G401.6 (cell line): ENCODE results near the gene BTBD1.
"Not testable (repeated sequence)": the region's sequence is repeated elsewhere in the genome, so short reads cannot be mapped to it uniquely, and the experiment has no call there.

Experiments
- FAIRE-seq: peaks from 2 replicates; lab custom pipeline; 2012; peaks lifted over from hg19 to GRCh38; lab: Jason Lieb, UNC

BTBD1 gene

DNA sequence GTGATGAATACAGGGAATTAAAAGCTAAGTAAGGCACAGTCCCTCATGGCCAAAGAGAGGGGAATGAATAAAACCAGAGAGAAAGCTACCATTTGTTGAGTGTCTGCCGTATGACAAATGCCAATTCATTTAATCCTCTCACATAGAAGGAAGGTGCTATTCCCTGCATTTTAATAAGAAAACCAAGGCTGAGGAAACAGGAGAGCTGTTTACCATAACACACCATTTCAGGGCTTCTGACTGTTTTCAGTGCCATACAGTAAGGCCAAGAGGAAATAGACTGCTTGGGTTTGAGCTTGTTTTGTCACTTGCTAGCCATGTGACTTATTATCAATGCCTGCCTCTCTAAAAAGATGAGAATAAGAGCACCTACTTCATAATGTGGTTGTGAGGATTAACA lies 10.1 kb downstream of the BTBD1 start:
- FAIRE-seq, result no peak

- no peak for FAIRE-seq
Measured at GRCh38 chr15:83053151-83053550, 13.9 kb downstream of the BTBD1 start.

GRCh38 chr15:83046558-83047127 lies 20.4 kb downstream of the BTBD1 start:
- no peak for FAIRE-seq

- FAIRE-seq, result no peak
Measured at GRCh38 chr15:83044156-83044555, 22.9 kb downstream of the BTBD1 start.

GRCh38 chr15:83039206-83039605 lies 27.8 kb downstream of the BTBD1 start:
- FAIRE-seq, result peak; percentile 3

DNA sequence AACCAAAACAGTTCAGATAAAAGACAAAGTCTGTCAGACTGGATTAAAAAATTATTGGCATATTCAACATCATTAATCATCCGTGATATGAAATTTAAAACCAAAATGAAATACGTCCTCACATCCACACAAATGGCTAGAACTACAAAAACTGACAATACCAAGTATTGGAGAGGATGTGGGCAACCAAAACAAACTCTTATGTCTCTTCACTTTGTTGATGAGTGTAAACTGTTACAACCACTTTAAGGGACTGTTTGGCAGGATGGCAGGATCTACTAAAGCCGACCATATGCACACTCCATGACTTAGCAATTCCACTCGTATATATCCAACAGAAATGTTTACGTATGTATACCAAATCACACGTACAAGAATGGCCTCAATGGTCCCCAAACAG lies 30.8 kb downstream of the BTBD1 start:
- no peak for FAIRE-seq

GRCh38 chr15:83031234-83031633 lies 35.8 kb downstream of the BTBD1 start:
- not testable (repeated sequence) for FAIRE-seq

DNA sequence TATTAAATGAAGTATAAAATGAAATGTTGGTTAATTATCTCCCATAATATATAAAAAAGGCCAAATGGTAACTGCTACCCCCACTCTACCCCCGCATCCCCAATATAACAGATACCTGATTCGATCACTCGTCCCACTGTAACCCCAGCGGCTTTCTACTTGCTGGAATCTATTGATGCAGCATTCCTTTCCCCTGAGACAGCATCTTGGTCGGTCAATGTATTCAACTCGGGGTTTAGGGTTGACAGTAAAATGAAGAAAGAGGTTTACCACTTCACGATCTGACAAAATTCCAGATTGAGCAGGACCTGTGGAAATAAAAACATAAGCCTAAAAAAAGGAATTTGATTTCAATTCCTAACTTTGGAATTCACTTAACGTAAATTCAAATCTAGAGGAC lies 37.0 kb downstream of the BTBD1 start:
- FAIRE-seq, result no peak

DNA sequence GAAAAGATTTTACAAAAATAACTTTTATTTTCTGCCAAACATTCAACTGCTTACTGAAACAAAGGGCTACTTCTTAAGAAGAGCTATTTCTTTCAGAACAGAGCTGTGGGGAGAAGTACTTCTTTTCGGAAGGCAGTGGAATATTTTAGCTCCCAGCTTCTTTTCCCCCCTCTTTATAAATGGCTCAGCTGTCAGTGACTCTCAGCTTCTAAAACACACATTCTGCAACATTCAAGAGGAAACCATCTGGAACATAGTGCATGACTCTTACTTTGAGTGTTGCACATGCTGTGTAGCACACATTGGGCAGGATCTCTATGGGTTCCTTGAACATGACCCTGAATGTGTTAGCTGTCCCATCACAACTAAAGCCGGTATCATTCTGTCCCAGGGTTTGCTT lies 48.6 kb downstream of the BTBD1 start:
- no peak for FAIRE-seq

DNA sequence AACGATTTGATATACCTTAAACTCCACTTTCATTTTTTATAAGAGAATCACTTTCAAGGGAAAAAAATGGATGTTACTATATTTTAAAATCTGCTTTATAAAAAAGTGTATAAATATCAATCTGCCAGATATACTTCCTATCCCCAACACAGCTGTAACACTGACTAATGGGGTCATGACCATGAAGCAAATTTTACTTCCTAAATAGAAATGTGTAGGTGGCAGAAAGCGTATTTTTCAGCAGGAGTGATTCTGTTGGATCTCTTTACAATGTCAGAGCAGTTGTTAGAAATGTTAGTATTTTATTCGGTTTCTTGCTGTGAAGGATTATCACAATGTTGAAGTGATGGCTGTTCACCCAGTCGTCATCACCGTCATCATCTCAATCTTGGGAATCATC lies 50.1 kb downstream of the BTBD1 start:
- no peak for FAIRE-seq

GRCh38 chr15:83015361-83015760 lies 51.7 kb downstream of the BTBD1 start:
- FAIRE-seq, result no peak

- no peak for FAIRE-seq
Measured at GRCh38 chr15:83014205-83014653, 52.8 kb downstream of the BTBD1 start.

GRCh38 chr15:83012636-83013035 lies 54.4 kb downstream of the BTBD1 start:
- FAIRE-seq, result no peak

DNA sequence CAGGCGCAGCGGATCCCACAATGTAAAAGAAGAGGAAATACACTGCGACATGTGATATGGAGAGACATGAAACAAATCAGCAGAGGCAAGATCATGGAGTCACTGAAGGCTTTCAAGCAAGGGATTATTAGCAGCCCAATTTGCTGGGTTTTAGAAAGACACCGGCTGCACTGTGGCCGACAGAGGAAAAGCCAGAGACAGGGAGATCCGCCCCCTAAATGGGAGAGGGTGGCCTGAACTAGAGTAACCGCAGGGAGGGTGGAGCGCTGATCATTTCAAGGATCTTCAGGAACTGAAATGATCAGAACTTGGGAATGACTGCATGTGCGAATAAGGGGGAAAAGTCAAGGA lies 55.0 kb downstream of the BTBD1 start:
- FAIRE-seq, result no peak

GRCh38 chr15:83011271-83012075 lies 55.6 kb downstream of the BTBD1 start, which contains the start of gene C15orf40:
Gene C15orf40, minus strand, starts transcription at chr15:83011639. Its CDS starts 32 bp downstream, at chr15:83011607.
- FAIRE-seq, result no peak

- no peak for FAIRE-seq
Measured at GRCh38 chr15:83010709-83011270, 56.3 kb downstream of the BTBD1 start.

GRCh38 chr15:83000672-83001031 lies 66.4 kb downstream of the BTBD1 start:
- FAIRE-seq, result not testable (repeated sequence)

GRCh38 chr15:82999905-83000671 lies 67.0 kb downstream of the BTBD1 start:
- FAIRE-seq, result peak; percentile 95

DNA sequence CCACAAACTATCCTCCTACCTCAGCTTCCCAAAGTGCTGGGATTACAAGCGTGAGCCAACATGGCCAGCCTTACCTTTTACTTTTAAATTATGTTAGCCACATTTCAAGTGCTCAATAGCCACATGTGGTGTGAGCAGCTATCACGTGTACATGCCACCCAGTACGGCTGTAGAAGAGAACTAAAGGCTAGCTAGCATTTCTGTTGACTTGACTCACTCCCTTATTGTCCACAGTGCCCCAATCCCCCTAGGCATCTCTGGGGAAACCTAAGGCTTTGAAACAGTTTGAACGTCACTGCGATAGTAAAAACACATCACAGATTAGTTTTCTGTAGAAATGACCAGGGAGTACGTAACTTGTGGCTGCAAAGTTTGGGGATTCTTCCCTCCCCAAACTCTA lies 67.6 kb downstream of the BTBD1 start:
- no peak for FAIRE-seq

- no peak for FAIRE-seq
Measured at GRCh38 chr15:82995938-82996337, 71.1 kb downstream of the BTBD1 start.

DNA sequence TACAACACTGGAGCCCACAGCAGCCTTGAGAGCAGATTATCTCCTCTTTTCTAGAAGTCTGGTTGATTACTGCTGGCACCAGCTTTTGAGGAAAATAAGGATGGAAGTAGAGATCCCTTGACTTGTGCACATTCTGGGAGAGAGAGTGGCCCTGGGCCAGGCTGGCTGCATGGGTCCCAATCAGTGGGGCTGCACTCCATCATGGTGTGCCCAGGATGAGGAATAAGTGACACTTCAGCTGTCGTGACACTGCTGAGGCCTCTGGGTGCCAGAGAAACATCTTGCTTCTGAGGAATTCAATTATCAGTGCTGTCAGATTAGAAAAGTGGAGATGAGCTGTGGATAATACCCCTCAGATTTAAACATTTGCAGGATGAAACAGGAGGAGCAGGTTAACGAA lies 72.0 kb downstream of the BTBD1 start:
- no peak for FAIRE-seq

DNA sequence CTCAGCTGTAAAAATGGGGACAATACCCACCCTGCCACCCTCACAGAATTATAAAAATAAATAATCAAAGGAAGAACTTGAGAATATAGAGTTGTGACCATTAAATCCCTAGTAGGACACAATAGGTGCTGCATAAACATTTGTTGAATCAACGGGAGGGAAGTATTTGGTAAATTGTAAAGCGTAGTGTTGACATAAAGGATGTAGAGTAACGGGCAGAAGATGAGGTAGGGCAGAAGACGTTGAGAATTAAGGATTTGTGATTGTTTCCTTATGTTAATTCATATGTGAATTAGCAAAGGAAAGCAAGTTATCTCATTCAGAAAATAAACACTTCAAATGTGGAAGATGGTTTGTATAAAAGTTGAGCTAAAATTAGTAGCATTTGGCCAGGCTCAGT lies 73.9 kb downstream of the BTBD1 start:
- FAIRE-seq, result no peak

DNA sequence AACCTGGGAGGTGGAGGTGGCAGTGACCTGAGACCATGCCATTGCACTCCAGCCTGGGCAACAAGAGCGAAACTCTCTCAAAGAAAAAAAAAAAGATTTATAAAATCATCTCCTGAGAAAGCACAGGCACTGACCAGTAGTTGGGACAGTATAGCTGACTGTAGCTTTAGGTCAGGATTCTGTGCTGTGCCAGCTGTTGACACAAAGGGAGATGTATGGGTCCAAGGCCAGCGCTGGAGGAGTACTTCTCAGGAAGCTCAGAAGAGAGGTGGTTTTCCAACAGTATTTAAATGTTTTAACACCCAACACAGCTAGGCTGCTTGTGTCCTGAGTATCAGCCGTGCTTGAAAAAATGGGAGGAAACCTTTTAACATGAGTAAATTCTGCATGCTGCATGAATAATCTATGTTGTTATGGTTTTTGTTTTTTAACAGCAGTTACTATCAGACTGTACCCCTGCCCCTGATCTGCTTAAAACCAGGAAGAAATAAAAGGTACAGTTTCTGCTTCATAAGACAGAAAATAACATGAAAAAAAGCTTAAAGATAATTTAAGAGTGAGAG lies 74.5 kb downstream of the BTBD1 start:
- no peak for FAIRE-seq
